H1 (cell line): ENCODE data around the gene NEURL1. TPM values are rescaled to one million over a fixed set of nuclear protein-coding genes. Genes with fewer than 3 reads are reported as not detected.

Experiments
- CTCF ChIA-PET: fragments of 300-600 bp; sonication (Branson Sonifier 250); formaldehyde crosslinking; loops from one replicate; lab custom pipeline; 2021; ENCODE audit not compliant: partially characterized antibody; lab: Charles Lee
- POLR2A ChIA-PET: fragments of 300-600 bp; sonication (Branson Sonifier 250); formaldehyde crosslinking; loops from one replicate; lab custom pipeline; 2021; ENCODE audit warnings: inconsistent platforms; ENCODE audit not compliant: partially characterized antibody; lab: Charles Lee
- DNase-seq, 2 experiments: peaks; one replicate each; pipeline versions ENCODE4 v3.0.0 to v3.0.0-alpha.2; 2010 to 2022; ENCODE audit warnings: low spot score in 2 of 2, low read depth in 1 of 2, mixed read lengths in 1 of 2
- FAIRE-seq: peaks from 2 replicates; lab custom pipeline; 2011; peaks lifted over from hg19 to GRCh38; lab: Jason Lieb, UNC
- H2AFZ ChIP-seq: 2 replicates; pipeline ENCODE4 v1.8.1; 2012; ENCODE audit warnings: low read length, inconsistent platforms
- H2AK5ac ChIP-seq: 2 replicates; pipeline ENCODE4 v1.6.1; 2013; ENCODE audit warnings: low read depth, low read length
- H2BK120ac ChIP-seq: replicated peaks from 2 replicates; pipeline ENCODE3; 2013; ENCODE audit warnings: low read depth, low read length, inconsistent platforms
- H2BK12ac ChIP-seq: 2 replicates; pipeline ENCODE4 v1.6.1; 2013; ENCODE audit warnings: low read depth, low read length
- H2BK15ac ChIP-seq: 2 replicates; pipeline ENCODE4 v1.6.1; 2013; ENCODE audit warnings: low read length
- H2BK20ac ChIP-seq: 2 replicates; pipeline ENCODE4 v1.6.1; 2013; ENCODE audit warnings: low read length
- H2BK5ac ChIP-seq: 2 replicates; pipeline ENCODE4 v1.6.1; 2013; ENCODE audit warnings: low read depth, low read length
- H3K14ac ChIP-seq: 2 replicates; pipeline ENCODE4 v1.6.1; 2013; ENCODE audit warnings: inconsistent platforms; ENCODE audit not compliant: insufficient read length
- H3K18ac ChIP-seq: 2 replicates; pipeline ENCODE4 v1.6.1; 2013; ENCODE audit warnings: low read length; ENCODE audit errors: extremely low read depth
- H3K23ac ChIP-seq: 2 replicates; pipeline ENCODE4 v1.6.1; 2013; ENCODE audit warnings: inconsistent platforms; ENCODE audit not compliant: insufficient read length
- H3K23me2 ChIP-seq: 2 replicates; pipeline ENCODE4 v1.6.1; 2013; ENCODE audit warnings: low read depth, low read length
- H3K27ac ChIP-seq: 2 replicates; pipeline ENCODE4 v1.6.1; 2011; ENCODE audit warnings: low read depth, low read length, inconsistent platforms
- H3K27me3 ChIP-seq, 4 experiments: replicated peaks in 1 of 4; 1 replicate in 1 of 4; 2 replicates in 3 of 4; pipeline versions ENCODE4 v1.6.1 to v1.8.1; 2011 to 2013; ENCODE audit warnings: low read length in 3 of 4, mild to moderate bottlenecking in 3 of 4, inconsistent platforms in 2 of 4, mixed read lengths in 2 of 4, moderate library complexity in 1 of 4; ENCODE audit not compliant: control insufficient read depth in 3 of 4, insufficient read depth in 3 of 4; ENCODE audit errors: extremely low read depth in 1 of 4
- H3K36me3 ChIP-seq, 4 experiments: 2 replicates each; pipeline versions ENCODE4 v1.6.1 to v1.8.1; 2011 to 2013; ENCODE audit warnings: mild to moderate bottlenecking in 4 of 4, low read length in 3 of 4, moderate library complexity in 2 of 4, control low read depth in 1 of 4, inconsistent platforms in 1 of 4; ENCODE audit not compliant: insufficient read depth in 4 of 4, control insufficient read depth in 2 of 4
- H3K4ac ChIP-seq: replicated peaks from 2 replicates; pipeline ENCODE3; 2013; ENCODE audit warnings: low read length, low read depth, mixed read lengths, inconsistent platforms; ENCODE audit not compliant: insufficient read length
- H3K4me1 ChIP-seq, 4 experiments: replicated peaks in 1 of 4; 1 replicate in 1 of 4; 2 replicates in 3 of 4; pipeline versions ENCODE4 v1.6.1 to v1.8.1; 2011 to 2013; ENCODE audit warnings: low read length in 3 of 4, inconsistent platforms in 2 of 4, mixed read lengths in 1 of 4; ENCODE audit not compliant: insufficient read depth in 4 of 4, control insufficient read depth in 3 of 4
- H3K4me2 ChIP-seq, 2 experiments: 2 replicates each; pipeline versions ENCODE4 v1.6.1 to v1.8.1; 2011 to 2013; ENCODE audit warnings: low read depth in 2 of 2, low read length in 2 of 2, control low read depth in 1 of 2, inconsistent platforms in 1 of 2, mild to moderate bottlenecking in 1 of 2; ENCODE audit not compliant: insufficient read depth in 1 of 2
- H3K4me3 ChIP-seq, 4 experiments: fragments of 200-600, 300-600 bp in 1 of 4; sonication (generic), shearing (Covaris generic), sonication (Bioruptor Twin) in 1 of 4; 2 replicates each; pipeline versions ENCODE4 v1.5.1 to v1.8.1; 2011 to 2016; ENCODE audit warnings: low read length in 4 of 4, low read depth in 3 of 4, control low read depth in 2 of 4, inconsistent platforms in 2 of 4, mild to moderate bottlenecking in 2 of 4, mixed read lengths in 1 of 4, moderate library complexity in 1 of 4; ENCODE audit not compliant: insufficient read depth in 2 of 4; ENCODE audit errors: extremely low read depth in 1 of 4
- H3K56ac ChIP-seq: replicated peaks from 2 replicates; pipeline ENCODE3; 2013; ENCODE audit warnings: low read depth, mild to moderate bottlenecking, mixed read lengths, low read length, inconsistent platforms; ENCODE audit not compliant: insufficient read length
- H3K79me1 ChIP-seq: 2 replicates; pipeline ENCODE4 v1.6.1; 2013; ENCODE audit warnings: low read depth, low read length, control low read depth
- H3K79me2 ChIP-seq, 2 experiments: 2 replicates each; pipeline versions ENCODE4 v1.6.1 to v1.8.1; 2012 to 2013; ENCODE audit warnings: low read length in 2 of 2, mild to moderate bottlenecking in 2 of 2, inconsistent platforms in 1 of 2; ENCODE audit not compliant: insufficient read depth in 2 of 2, control insufficient read depth in 1 of 2
- H3K9ac ChIP-seq, 4 experiments: replicated peaks in 1 of 4; 1 replicate in 1 of 4; 2 replicates in 3 of 4; pipeline versions ENCODE4 v1.6.1 to v1.8.1; 2011 to 2013; ENCODE audit warnings: low read depth in 3 of 4, low read length in 3 of 4, control low read depth in 2 of 4, mild to moderate bottlenecking in 2 of 4, moderate library complexity in 2 of 4, inconsistent platforms in 1 of 4; ENCODE audit errors: extremely low read depth in 1 of 4
- H3K9me3 ChIP-seq, 2 experiments: 2 replicates each; pipeline versions ENCODE4 v1.6.1 to v1.8.1; 2012 to 2013; ENCODE audit warnings: mild to moderate bottlenecking in 2 of 2, moderate library complexity in 2 of 2, control low read depth in 1 of 2, inconsistent platforms in 1 of 2, low read depth in 1 of 2, low read length in 1 of 2, mixed read lengths in 1 of 2; ENCODE audit not compliant: insufficient read depth in 2 of 2
- H4K20me1 ChIP-seq, 2 experiments: replicated peaks in 1 of 2; 2 replicates each; pipeline versions ENCODE3 to v1.8.1; 2011 to 2013; ENCODE audit warnings: inconsistent platforms in 2 of 2, low read length in 2 of 2, mild to moderate bottlenecking in 1 of 2; ENCODE audit not compliant: insufficient read depth in 2 of 2, control insufficient read depth in 1 of 2
- H4K5ac ChIP-seq: 2 replicates; pipeline ENCODE4 v1.6.1; 2013; ENCODE audit warnings: low read length, low read depth, mixed read lengths, inconsistent platforms; ENCODE audit not compliant: insufficient read length
- H4K8ac ChIP-seq: 2 replicates; pipeline ENCODE4 v1.8.0; 2013; ENCODE audit warnings: mild to moderate bottlenecking, moderate library complexity, low read length, inconsistent platforms; ENCODE audit not compliant: insufficient read depth; ENCODE audit errors: extremely low read depth
- H4K91ac ChIP-seq: replicated peaks from 2 replicates; pipeline ENCODE3; 2013; ENCODE audit warnings: low read length, mixed read lengths, inconsistent platforms; ENCODE audit not compliant: insufficient read length
- BACH1 ChIP-seq: IDR thresholded peaks from 2 replicates; pipeline ENCODE4 v1.6.1; 2012; ENCODE audit warnings: low read length, improper control_type of control experiment
- CHD2 ChIP-seq: IDR thresholded peaks from 2 replicates; pipeline ENCODE4 v1.6.1; 2012; ENCODE audit warnings: low read length, improper control_type of control experiment
- CTCF ChIP-seq, 3 experiments: IDR thresholded peaks; 1 replicate in 2 of 3; 2 replicates in 1 of 3; pipeline versions ENCODE4 v1.5.1 to v1.6.1; 2011; ENCODE audit warnings: low read length in 3 of 3, mild to moderate bottlenecking in 3 of 3, inconsistent platforms in 2 of 3, low read depth in 1 of 3, moderate library complexity in 1 of 3; ENCODE audit not compliant: insufficient read depth in 1 of 3; ENCODE audit errors: control extremely low read depth in 1 of 3
- FOSL1 ChIP-seq: IDR thresholded peaks from 2 replicates; pipeline ENCODE4 v1.6.1; 2011; ENCODE audit warnings: mild to moderate bottlenecking, low read depth, low read length, moderate library complexity; ENCODE audit not compliant: insufficient read depth
- JUND ChIP-seq: IDR thresholded peaks from 2 replicates; pipeline ENCODE4 v1.6.1; 2011; ENCODE audit warnings: mild to moderate bottlenecking, improper control_type of control experiment, low read length
- NRF1 ChIP-seq: IDR thresholded peaks from 2 replicates; pipeline ENCODE4 v1.6.1; 2011; ENCODE audit warnings: mild to moderate bottlenecking, low read depth, low read length, improper control_type of control experiment
- POU5F1 ChIP-seq: IDR thresholded peaks from 2 replicates; pipeline ENCODE4 v1.6.1; 2011; ENCODE audit warnings: low read depth, mild to moderate bottlenecking, low read length, moderate library complexity
- RAD21 ChIP-seq, 2 experiments: IDR thresholded peaks in 1 of 2; conservative IDR thresholded peaks in 1 of 2; 2 replicates each; pipeline ENCODE4 v1.6.1; 2011; ENCODE audit warnings: low read depth in 2 of 2, low read length in 2 of 2, improper control_type of control experiment in 1 of 2, inconsistent platforms in 1 of 2, mild to moderate bottlenecking in 1 of 2, moderate library complexity in 1 of 2
- RBBP5 ChIP-seq: IDR thresholded peaks from 2 replicates; pipeline ENCODE4 v1.7.1; 2012; ENCODE audit warnings: low read depth, mild to moderate bottlenecking, inconsistent platforms, low read length, moderate library complexity, borderline replicate concordance
- RFX5 ChIP-seq: IDR thresholded peaks from 2 replicates; pipeline ENCODE4 v1.6.1; 2011; ENCODE audit warnings: low read depth, low read length, improper control_type of control experiment, borderline replicate concordance
- RNF2 ChIP-seq: fragments of 200-900, 300-1000 bp; sonication (generic); IDR thresholded peaks from 2 replicates; pipeline ENCODE4 v1.7.1; 2016; ENCODE audit warnings: borderline replicate concordance, low read depth, mild to moderate bottlenecking, antibody characterized with exemption, low read length; ENCODE audit not compliant: poor library complexity, severe bottlenecking; ENCODE audit errors: missing control alignments
- WGBS, 2 experiments: shearing (Covaris generic) in 1 of 2; methylation state at CpG; one replicate each; pipeline versions ENCODE4 v1.1.6 to v1.1.7; 2013 to 2015; ENCODE audit warnings: low lambda C conversion rate in 2 of 2, mixed read lengths in 2 of 2, inconsistent platforms in 1 of 2, low coverage in 1 of 2, missing lambda C conversion rate in 1 of 2; ENCODE audit not compliant: insufficient replicate concordance in 2 of 2, insufficient coverage in 1 of 2, insufficient read length in 1 of 2; ENCODE audit errors: extremely low coverage in 1 of 2, missing lambda C conversion rate in 1 of 2; 5-methylcytosine and 5-hydroxymethylcytosine counted together
- polyA plus RNA-seq, 7 experiments: library from polyadenylated mRNA; depleted of rRNA in 3 of 7; stranded (reverse) in 5 of 7; unstranded in 2 of 7; fragments of >200 nt in 5 of 7; fragments of 200-250 nt in 2 of 7; gene quantifications; 1 replicate in 5 of 7; 2 replicates in 1 of 7; 4 replicates in 1 of 7; pipeline versions ENCODE4 v1.2.1 to v1.2.3, GENCODE V29; 2011 to 2013; ENCODE audit warnings: missing spikeins in 2 of 7, mixed read lengths in 2 of 7
- total RNA-seq: library from RNA; stranded (reverse); fragmentation: NEBNext Ultra II Directional; extraction: Animal tissue kit (Norgen Biotek cat#: 25700); gene quantifications from 2 replicates; pipeline ENCODE4 v1.2.1, GENCODE V29; 2021

NEURL1 gene
- total and polyA plus RNA-seq, 2 of the 8 experiments (the other 6 are each of a cell fraction or from before 2014, with no cell fraction given), result 0.54 to 0.58 TPM

- H2BK120ac ChIP-seq, result no peak overlapping the region
- no peak overlapping the region for H3K4me3 ChIP-seq
- no peak overlapping the region for H3K14ac ChIP-seq
- no peaks in the 10 kb centered on the region for H3K79me1 ChIP-seq
- no peak overlapping the region for H4K5ac ChIP-seq
- H3K4me1 ChIP-seq, result no peaks in the 10 kb centered on the region
- H3K79me2 ChIP-seq, result no peaks in the 10 kb centered on the region
- no peak overlapping the region for H3K27ac ChIP-seq
- H2BK20ac ChIP-seq, result no peak overlapping the region
- H2AFZ ChIP-seq, result no peak overlapping the region
- no peak overlapping the region for H2AK5ac ChIP-seq
- H4K8ac ChIP-seq, result no peak overlapping the region
- H2BK15ac ChIP-seq, result no peak overlapping the region
- no peaks in the 10 kb centered on the region for H3K27me3 ChIP-seq
- H3K9me3 ChIP-seq, result no peaks in the 10 kb centered on the region
- H3K36me3 ChIP-seq, result no peaks in the 10 kb centered on the region
- H2BK12ac ChIP-seq, result no peak overlapping the region
- DNase-seq (no peak), FAIRE-seq (no peak)
- H4K91ac ChIP-seq, result no peak overlapping the region
- no peak overlapping the region for H2BK5ac ChIP-seq
- POLR2A ChIA-PET, result no interaction called here
- CTCF ChIA-PET, result interaction anchor here (1.1 to 12.0 kb wide), 2 partner anchors 5 to 10 kb away, joined by 3 to 134 read pairs; no protein-coding TSS in a partner anchor
- TF ChIP-seq RBBP5 (no peak), FOSL1 (no peak), NRF1 (no peak), RNF2 (no peak), RAD21 (IDR thresholded peaks at IDR 0.05 in 1 of 2, conservative IDR thresholded peaks at IDR 0.05 in 1 of 2; ENCODE audit: low read depth in 2 of 2, low read length in 2 of 2) (no peak), CTCF (IDR thresholded peaks at IDR 0.05; ENCODE audit: control extremely low read depth in 1 of 3, insufficient read depth in 1 of 3, low read depth in 1 of 3, low read length in 3 of 3) (no peak), RFX5 (no peak), POU5F1 (no peak), BACH1 (no peak), JUND (no peak), CHD2 (no peak)
- no peak overlapping the region for H3K9ac ChIP-seq
- no peak overlapping the region for H3K23ac ChIP-seq
- no peak overlapping the region for H3K4me2 ChIP-seq
- WGBS, 2 experiments, result 92% methylated on average over 18 of the region's 18 CpGs; no CpG with 5 or more reads in 1 of the 2 experiments
- no peak overlapping the region for H3K4ac ChIP-seq
- no peak overlapping the region for H3K18ac ChIP-seq
- no peak overlapping the region for H3K56ac ChIP-seq
- no peaks in the 10 kb centered on the region for H4K20me1 ChIP-seq
- no peaks in the 10 kb centered on the region for H3K23me2 ChIP-seq
Measured at GRCh38 chr10:103571656-103571975, 78.1 kb downstream of the NEURL1 start.
